Thyroid gland (tissue), 4 donors: ENCODE results near the gene CREB5.

Source experiments
- POLR2A ChIP-seq, 2 donors: fragments of 450-650 bp; IDR thresholded peaks; one replicate each; pipeline ENCODE4 v1.6.1; 2017; ENCODE audit warnings: antibody characterized with exemption in 2 of 2, mild to moderate bottlenecking in 2 of 2, moderate library complexity in 1 of 2
- TF ChIP-seq, protein P1 (sequence below), 6 experiments: fragments of 200-600 bp in 3 of 6; fragments of 450-650 bp in 3 of 6; sonication (generic) in 3 of 6; IDR thresholded peaks; one replicate each; pipeline ENCODE4 v1.5.1; 2016 to 2019; ENCODE audit warnings: antibody characterized with exemption in 6 of 6, mild to moderate bottlenecking in 2 of 6, inconsistent platforms in 1 of 6, moderate library complexity in 1 of 6

DNA sequence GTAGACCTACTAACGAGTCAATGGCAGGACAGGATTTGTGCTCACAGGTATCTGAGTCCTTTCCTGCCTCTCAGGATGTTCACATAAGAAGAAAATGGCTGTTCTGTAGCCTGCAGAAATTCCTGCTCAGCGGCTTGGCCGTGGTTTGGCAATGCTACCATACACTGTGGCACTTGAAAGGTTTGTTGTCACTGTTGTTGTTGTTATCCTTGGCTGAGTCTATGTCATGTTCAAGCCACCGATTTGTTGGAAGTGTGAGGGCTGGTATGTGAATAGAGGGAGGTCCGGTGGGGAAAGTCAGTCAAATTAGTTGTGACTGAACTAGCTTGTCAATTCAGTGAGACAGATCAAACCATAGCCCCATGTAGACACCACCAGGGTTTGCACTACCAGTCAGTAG lies 345.9 kb downstream of the CREB5 start:
- TF ChIP-seq, protein P1, sequence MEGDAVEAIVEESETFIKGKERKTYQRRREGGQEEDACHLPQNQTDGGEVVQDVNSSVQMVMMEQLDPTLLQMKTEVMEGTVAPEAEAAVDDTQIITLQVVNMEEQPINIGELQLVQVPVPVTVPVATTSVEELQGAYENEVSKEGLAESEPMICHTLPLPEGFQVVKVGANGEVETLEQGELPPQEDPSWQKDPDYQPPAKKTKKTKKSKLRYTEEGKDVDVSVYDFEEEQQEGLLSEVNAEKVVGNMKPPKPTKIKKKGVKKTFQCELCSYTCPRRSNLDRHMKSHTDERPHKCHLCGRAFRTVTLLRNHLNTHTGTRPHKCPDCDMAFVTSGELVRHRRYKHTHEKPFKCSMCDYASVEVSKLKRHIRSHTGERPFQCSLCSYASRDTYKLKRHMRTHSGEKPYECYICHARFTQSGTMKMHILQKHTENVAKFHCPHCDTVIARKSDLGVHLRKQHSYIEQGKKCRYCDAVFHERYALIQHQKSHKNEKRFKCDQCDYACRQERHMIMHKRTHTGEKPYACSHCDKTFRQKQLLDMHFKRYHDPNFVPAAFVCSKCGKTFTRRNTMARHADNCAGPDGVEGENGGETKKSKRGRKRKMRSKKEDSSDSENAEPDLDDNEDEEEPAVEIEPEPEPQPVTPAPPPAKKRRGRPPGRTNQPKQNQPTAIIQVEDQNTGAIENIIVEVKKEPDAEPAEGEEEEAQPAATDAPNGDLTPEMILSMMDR (IDR thresholded peaks at IDR 0.05), result no peak
- TF ChIP-seq POLR2A (IDR thresholded peaks at IDR 0.05), result no peak
